ENCODE measurements around the gene CEACAM16.
"Not testable (repeated sequence)": the region's sequence is repeated elsewhere in the genome, so short reads cannot be mapped to it uniquely, and the experiment has no call there.

The CEACAM16 gene

GRCh38 chr19:44705502-44706010 lies 6.6 kb downstream of the CEACAM16 start:
- no peak for DNase-seq

- DNase-seq: no peak
Observed at GRCh38 chr19:44706506-44707236, 7.7 kb downstream of the CEACAM16 start.

- DNase-seq: no peak
Observed at GRCh38 chr19:44707794-44708193, 8.8 kb downstream of the CEACAM16 start.

GRCh38 chr19:44708940-44709339 lies 10.0 kb downstream of the CEACAM16 start:
- no peak for DNase-seq

- DNase-seq: not testable (repeated sequence)
Observed at GRCh38 chr19:44709434-44710266, 10.7 kb downstream of the CEACAM16 start.

GRCh38 chr19:44710483-44710882 lies 11.5 kb downstream of the CEACAM16 start:
- no peak for DNase-seq

- no peak for DNase-seq
Observed at GRCh38 chr19:44712864-44713515, 14.0 kb downstream of the CEACAM16 start.

- DNase-seq: no peak
Observed at GRCh38 chr19:44714597-44715169, 15.7 kb downstream of the CEACAM16 start.

GRCh38 chr19:44717603-44718002 lies 18.7 kb downstream of the CEACAM16 start:
- DNase-seq: no peak

GRCh38 chr19:44718441-44719261 lies 19.7 kb downstream of the CEACAM16 start:
- DNase-seq: no peak

GRCh38 chr19:44719262-44719701 lies 20.3 kb downstream of the CEACAM16 start:
- no peak for DNase-seq

- not testable (repeated sequence) for DNase-seq
Observed at GRCh38 chr19:44720396-44720795, 21.4 kb downstream of the CEACAM16 start.

- DNase-seq: no peak
Observed at GRCh38 chr19:44720945-44721344, 22.0 kb downstream of the CEACAM16 start.

GRCh38 chr19:44721369-44721768 lies 22.4 kb downstream of the CEACAM16 start:
- DNase-seq: not testable (repeated sequence)

- peak; percentile 51 to 70 for DNase-seq
Observed at GRCh38 chr19:44722131-44723121, 23.5 kb downstream of the CEACAM16 start.

- no peak for DNase-seq
Observed at GRCh38 chr19:44723299-44723951, 24.5 kb downstream of the CEACAM16 start.

- DNase-seq: peak; percentile 61 to 75
Observed at GRCh38 chr19:44723952-44724319, 25.0 kb downstream of the CEACAM16 start.

- DNase-seq: no peak
Observed at GRCh38 chr19:44725251-44725650, 26.3 kb downstream of the CEACAM16 start.

- no peak for DNase-seq
Observed at GRCh38 chr19:44725684-44726083, 26.7 kb downstream of the CEACAM16 start.

GRCh38 chr19:44726465-44726864 lies 27.5 kb downstream of the CEACAM16 start:
- DNase-seq: no peak

Data from bone marrow (tissue), 2 donors.